SK-N-SH treated with all-trans-retinoic acid at 6 μM for 48 hours (cell line): ENCODE data around the gene SPOCK1.

Source experiments
- ATAC-seq: fragments of 200-7000 bp; cut with Tn5 transposase; 3 replicates; pipeline ENCODE4 v1.9.1; 2020; ENCODE audit warnings: mild to moderate bottlenecking, moderate library complexity
- ARNTL ChIP-seq: fragments of 450-650 bp; formaldehyde crosslinking; IDR thresholded peaks from 2 replicates; pipeline ENCODE4 v1.5.0; 2020; ENCODE audit warnings: low read depth, mild to moderate bottlenecking, moderate library complexity, borderline replicate concordance
- BACH2 ChIP-seq: fragments of 250-450 bp; sonication (Bioruptor Pico); IDR thresholded peaks from 2 replicates; pipeline ENCODE4 v1.9.0; 2021; ENCODE audit warnings: mild to moderate bottlenecking, borderline replicate concordance
- CSDC2 ChIP-seq: fragments of 250-450 bp; sonication (Bioruptor Pico); IDR thresholded peaks from 2 replicates; pipeline ENCODE4 v1.5.0; 2020; ENCODE audit warnings: mild to moderate bottlenecking, moderate library complexity
- ESRRG ChIP-seq: fragments of 250-450 bp; sonication (Bioruptor Pico); IDR thresholded peaks from 2 replicates; pipeline ENCODE4 v1.6.1; 2021; ENCODE audit warnings: mild to moderate bottlenecking
- GLIS3 ChIP-seq: fragments of 250-450 bp; sonication (Bioruptor Pico); IDR thresholded peaks from 2 replicates; pipeline ENCODE4 v1.5.0; 2020; ENCODE audit warnings: mild to moderate bottlenecking, moderate library complexity
- ISL1 ChIP-seq: fragments of 250-450 bp; sonication (Bioruptor Pico); IDR thresholded peaks from 2 replicates; pipeline ENCODE4 v2.1.2; 2022; ENCODE audit warnings: mild to moderate bottlenecking, moderate library complexity
- OSR1 ChIP-seq: fragments of 250-450 bp; sonication (Bioruptor Pico); IDR thresholded peaks from 2 replicates; pipeline ENCODE4 v1.8.0; 2022; ENCODE audit warnings: moderate library complexity, mild to moderate bottlenecking, inconsistent platforms
- PPARA ChIP-seq: fragments of 250-450 bp; sonication (Bioruptor Pico); IDR thresholded peaks from 2 replicates; pipeline ENCODE4 v1.5.0; 2020; ENCODE audit warnings: mild to moderate bottlenecking, borderline replicate concordance
- RARB ChIP-seq: fragments of 250-450 bp; sonication (Bioruptor Pico); IDR thresholded peaks from 2 replicates; pipeline ENCODE4 v1.8.0; 2021; ENCODE audit warnings: mild to moderate bottlenecking, moderate library complexity
- SNAI2 ChIP-seq: fragments of 250-450 bp; sonication (Bioruptor Pico); IDR thresholded peaks from 2 replicates; pipeline ENCODE4 v1.5.0; 2020; ENCODE audit warnings: mild to moderate bottlenecking, moderate library complexity
- TCF4 ChIP-seq: fragments of 250-450 bp; sonication (Bioruptor Pico); IDR thresholded peaks from 2 replicates; pipeline ENCODE4 v1.8.0; 2021; ENCODE audit warnings: mild to moderate bottlenecking, moderate library complexity, borderline replicate concordance
- TOX ChIP-seq: fragments of 250-450 bp; sonication (Bioruptor Pico); IDR thresholded peaks from 2 replicates; pipeline ENCODE4 v1.8.0; 2021; ENCODE audit warnings: mild to moderate bottlenecking, moderate library complexity, borderline replicate concordance
- ZC3H10 ChIP-seq: fragments of 250-450 bp; sonication (Bioruptor Pico); IDR thresholded peaks from 2 replicates; pipeline ENCODE4 v1.5.1; 2021; ENCODE audit warnings: mild to moderate bottlenecking, moderate library complexity
- ZFP3 ChIP-seq: fragments of 250-450 bp; sonication (Bioruptor Pico); IDR thresholded peaks from 2 replicates; pipeline ENCODE4 v1.5.0; 2020; ENCODE audit warnings: mild to moderate bottlenecking, moderate library complexity
- ZFP30 ChIP-seq: fragments of 450-650 bp; formaldehyde crosslinking; IDR thresholded peaks from 2 replicates; pipeline ENCODE4 v1.5.0; 2022; ENCODE audit warnings: mild to moderate bottlenecking, moderate library complexity
- ZNF565 ChIP-seq: fragments of 450-650 bp; formaldehyde crosslinking; conservative IDR thresholded peaks from 2 replicates; pipeline ENCODE4 v1.5.0; 2020; ENCODE audit warnings: low read depth, mild to moderate bottlenecking, moderate library complexity
- ZNF8 ChIP-seq: fragments of 450-650 bp; formaldehyde crosslinking; IDR thresholded peaks from 2 replicates; pipeline ENCODE4 v1.5.0; 2020; ENCODE audit warnings: mild to moderate bottlenecking, moderate library complexity
- TF ChIP-seq, protein P1 (sequence below): fragments of 250-450 bp; sonication (Bioruptor Pico); IDR thresholded peaks from 2 replicates; pipeline ENCODE4 v1.5.1; 2020; ENCODE audit warnings: low read depth, mild to moderate bottlenecking, moderate library complexity
- TF ChIP-seq, protein P2 (sequence below): fragments of 250-450 bp; sonication (Bioruptor Pico); IDR thresholded peaks from 2 replicates; pipeline ENCODE4 v1.5.1; 2021; ENCODE audit warnings: mild to moderate bottlenecking, moderate library complexity
- TF ChIP-seq, protein P3 (sequence below): fragments of 250-450 bp; sonication (Bioruptor Pico); IDR thresholded peaks from 2 replicates; pipeline ENCODE4 v1.8.0; 2020; ENCODE audit warnings: mild to moderate bottlenecking, moderate library complexity, borderline replicate concordance
- TF ChIP-seq, protein P4 (sequence below): fragments of 250-450 bp; sonication (Bioruptor Pico); IDR thresholded peaks from 2 replicates; pipeline ENCODE4 v1.8.0; 2021; ENCODE audit warnings: low read depth, mild to moderate bottlenecking, moderate library complexity, borderline replicate concordance

SPOCK1 gene

DNA sequence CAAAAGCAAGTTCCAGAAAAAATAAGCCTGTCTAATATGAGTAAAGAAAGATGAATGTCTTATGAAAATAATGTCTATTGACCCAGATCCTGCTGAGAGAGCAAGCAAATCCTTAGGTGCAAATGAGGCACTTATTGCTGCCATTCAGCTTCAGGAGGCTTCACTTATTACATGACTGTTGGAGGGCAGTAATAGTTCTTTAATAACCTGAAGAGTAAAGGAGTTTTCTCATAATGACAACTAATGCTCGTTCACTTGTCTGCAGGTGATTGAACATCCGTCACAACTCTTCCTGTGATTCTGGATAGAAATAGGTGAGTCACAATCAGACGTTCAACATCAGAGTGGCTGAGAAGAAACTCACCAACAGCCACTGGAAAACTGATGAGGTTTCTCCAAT lies 58.3 kb downstream of the SPOCK1 start (continued):
- TF ChIP-seq, protein P1, sequence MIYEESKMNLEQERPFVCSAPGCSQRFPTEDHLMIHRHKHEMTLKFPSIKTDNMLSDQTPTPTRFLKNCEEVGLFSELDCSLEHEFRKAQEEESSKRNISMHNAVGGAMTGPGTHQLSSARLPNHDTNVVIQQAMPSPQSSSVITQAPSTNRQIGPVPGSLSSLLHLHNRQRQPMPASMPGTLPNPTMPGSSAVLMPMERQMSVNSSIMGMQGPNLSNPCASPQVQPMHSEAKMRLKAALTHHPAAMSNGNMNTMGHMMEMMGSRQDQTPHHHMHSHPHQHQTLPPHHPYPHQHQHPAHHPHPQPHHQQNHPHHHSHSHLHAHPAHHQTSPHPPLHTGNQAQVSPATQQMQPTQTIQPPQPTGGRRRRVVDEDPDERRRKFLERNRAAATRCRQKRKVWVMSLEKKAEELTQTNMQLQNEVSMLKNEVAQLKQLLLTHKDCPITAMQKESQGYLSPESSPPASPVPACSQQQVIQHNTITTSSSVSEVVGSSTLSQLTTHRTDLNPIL, result no peak
- no peak for TF ChIP-seq ZNF565 (CRISPR knock-in tag)
- TF ChIP-seq ZFP3 (CRISPR knock-in tag), result no peak
- TF ChIP-seq, all 23 proteins: peak for 0

DNA sequence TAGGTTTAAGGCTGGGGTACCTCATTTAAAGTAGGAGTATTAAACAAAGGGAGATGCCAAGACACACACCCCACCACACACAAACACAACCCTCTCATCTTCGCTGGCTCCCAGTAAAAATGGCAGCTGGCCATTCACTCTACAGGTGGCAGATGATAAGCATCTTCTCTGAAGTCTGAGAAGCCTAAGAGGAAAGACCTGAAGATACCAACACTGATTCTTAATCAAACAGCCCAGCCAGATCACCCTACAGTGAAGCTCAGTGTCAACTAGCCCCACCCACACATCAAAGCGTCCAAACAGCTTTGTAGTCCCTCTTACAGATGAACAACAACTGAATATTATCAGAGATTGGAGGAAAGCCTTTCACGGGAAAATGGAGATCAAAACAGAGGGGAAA lies 59.5 kb downstream of the SPOCK1 start:
- TF ChIP-seq CSDC2 (CRISPR knock-in tag), result no peak
- TF ChIP-seq GLIS3 (CRISPR knock-in tag), result no peak
- TF ChIP-seq ZNF565 (CRISPR knock-in tag), result no peak
- TF ChIP-seq, protein P2, sequence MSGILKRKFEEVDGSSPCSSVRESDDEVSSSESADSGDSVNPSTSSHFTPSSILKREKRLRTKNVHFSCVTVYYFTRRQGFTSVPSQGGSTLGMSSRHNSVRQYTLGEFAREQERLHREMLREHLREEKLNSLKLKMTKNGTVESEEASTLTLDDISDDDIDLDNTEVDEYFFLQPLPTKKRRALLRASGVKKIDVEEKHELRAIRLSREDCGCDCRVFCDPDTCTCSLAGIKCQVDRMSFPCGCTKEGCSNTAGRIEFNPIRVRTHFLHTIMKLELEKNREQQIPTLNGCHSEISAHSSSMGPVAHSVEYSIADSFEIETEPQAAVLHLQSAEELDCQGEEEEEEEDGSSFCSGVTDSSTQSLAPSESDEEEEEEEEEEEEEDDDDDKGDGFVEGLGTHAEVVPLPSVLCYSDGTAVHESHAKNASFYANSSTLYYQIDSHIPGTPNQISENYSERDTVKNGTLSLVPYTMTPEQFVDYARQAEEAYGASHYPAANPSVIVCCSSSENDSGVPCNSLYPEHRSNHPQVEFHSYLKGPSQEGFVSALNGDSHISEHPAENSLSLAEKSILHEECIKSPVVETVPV (CRISPR knock-in tag), result no peak
- TF ChIP-seq, protein P3, sequence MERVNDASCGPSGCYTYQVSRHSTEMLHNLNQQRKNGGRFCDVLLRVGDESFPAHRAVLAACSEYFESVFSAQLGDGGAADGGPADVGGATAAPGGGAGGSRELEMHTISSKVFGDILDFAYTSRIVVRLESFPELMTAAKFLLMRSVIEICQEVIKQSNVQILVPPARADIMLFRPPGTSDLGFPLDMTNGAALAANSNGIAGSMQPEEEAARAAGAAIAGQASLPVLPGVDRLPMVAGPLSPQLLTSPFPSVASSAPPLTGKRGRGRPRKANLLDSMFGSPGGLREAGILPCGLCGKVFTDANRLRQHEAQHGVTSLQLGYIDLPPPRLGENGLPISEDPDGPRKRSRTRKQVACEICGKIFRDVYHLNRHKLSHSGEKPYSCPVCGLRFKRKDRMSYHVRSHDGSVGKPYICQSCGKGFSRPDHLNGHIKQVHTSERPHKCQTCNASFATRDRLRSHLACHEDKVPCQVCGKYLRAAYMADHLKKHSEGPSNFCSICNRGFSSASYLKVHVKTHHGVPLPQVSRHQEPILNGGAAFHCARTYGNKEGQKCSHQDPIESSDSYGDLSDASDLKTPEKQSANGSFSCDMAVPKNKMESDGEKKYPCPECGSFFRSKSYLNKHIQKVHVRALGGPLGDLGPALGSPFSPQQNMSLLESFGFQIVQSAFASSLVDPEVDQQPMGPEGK (CRISPR knock-in tag), result no peak
- TF ChIP-seq OSR1 (CRISPR knock-in tag), result no peak
- no peak for TF ChIP-seq BACH2
- TF ChIP-seq TOX (CRISPR knock-in tag), result no peak
- no peak for TF ChIP-seq ARNTL (CRISPR knock-in tag)
- TF ChIP-seq PPARA, result no peak
- TF ChIP-seq ZC3H10 (CRISPR knock-in tag), result no peak
- no peak for TF ChIP-seq RARB
- no peak for TF ChIP-seq TCF4
- no peak for TF ChIP-seq ESRRG
- no peak for TF ChIP-seq ZNF8
- no peak for TF ChIP-seq ZFP3 (CRISPR knock-in tag)
- TF ChIP-seq ZFP30 (CRISPR knock-in tag), result no peak
- no peak for TF ChIP-seq SNAI2 (CRISPR knock-in tag)
- TF ChIP-seq, protein P4, sequence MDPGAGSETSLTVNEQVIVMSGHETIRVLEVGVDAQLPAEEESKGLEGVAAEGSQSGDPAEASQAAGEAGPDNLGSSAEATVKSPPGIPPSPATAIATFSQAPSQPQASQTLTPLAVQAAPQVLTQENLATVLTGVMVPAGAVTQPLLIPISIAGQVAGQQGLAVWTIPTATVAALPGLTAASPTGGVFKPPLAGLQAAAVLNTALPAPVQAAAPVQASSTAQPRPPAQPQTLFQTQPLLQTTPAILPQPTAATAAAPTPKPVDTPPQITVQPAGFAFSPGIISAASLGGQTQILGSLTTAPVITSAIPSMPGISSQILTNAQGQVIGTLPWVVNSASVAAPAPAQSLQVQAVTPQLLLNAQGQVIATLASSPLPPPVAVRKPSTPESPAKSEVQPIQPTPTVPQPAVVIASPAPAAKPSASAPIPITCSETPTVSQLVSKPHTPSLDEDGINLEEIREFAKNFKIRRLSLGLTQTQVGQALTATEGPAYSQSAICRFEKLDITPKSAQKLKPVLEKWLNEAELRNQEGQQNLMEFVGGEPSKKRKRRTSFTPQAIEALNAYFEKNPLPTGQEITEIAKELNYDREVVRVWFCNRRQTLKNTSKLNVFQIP, result no peak
- ATAC-seq, result no peak

DNA sequence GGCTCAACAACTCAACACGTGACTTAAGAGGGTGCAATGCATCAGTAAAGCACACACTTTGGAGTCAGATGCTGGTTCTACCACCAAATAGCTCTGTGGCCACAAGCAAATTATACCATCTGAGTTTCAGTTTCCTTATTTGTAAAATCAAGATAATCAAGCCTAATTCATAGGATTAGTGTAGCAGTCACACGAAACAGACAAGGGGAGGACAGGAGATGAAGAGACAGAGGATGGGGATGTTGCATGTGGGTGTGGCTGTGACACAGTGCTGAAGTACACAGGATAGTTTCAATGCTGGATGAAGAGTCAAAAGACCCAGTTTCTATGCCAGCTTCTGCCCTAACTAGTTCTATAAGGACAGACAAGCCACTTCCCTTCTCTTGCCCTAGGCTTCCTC lies 60.2 kb downstream of the SPOCK1 start:
- ATAC-seq, result no peak

DNA sequence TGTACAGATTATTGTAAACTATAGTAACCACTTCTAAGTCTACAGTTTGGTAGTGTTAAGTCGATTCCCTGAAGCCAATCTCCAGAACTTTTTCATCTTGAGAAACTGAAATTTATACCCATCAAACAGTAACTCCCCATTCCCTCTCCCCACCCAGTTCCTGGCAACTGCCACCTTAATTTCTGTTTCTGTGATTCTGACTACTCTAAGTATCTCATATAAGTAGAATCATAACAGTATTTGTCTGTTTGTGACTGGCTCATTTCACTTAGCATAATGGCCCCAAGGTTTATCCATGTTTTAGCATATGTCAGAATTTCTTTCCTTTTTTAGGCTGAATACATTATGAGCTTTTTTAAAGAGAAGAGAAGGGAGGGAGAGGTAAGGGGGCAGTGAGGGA lies 61.4 kb downstream of the SPOCK1 start:
- no peak for ATAC-seq
- TF ChIP-seq ZNF565 (CRISPR knock-in tag) (no peak), ZFP3 (CRISPR knock-in tag) (no peak), ARNTL (CRISPR knock-in tag) (no peak), ZC3H10 (CRISPR knock-in tag) (no peak), GLIS3 (CRISPR knock-in tag) (no peak), PPARA (no peak), BACH2 (no peak), TCF4 (no peak)
- TF ChIP-seq, protein P3 (CRISPR knock-in tag), result no peak
- TF ChIP-seq, protein P2 (CRISPR knock-in tag), result no peak

More for the DNA sequence above, 60.2 kb downstream of the SPOCK1 start:
- TF ChIP-seq ISL1 (no peak), BACH2 (no peak)
